GM21717 (cell line): ENCODE results near the gene CSNK2A1.
"Not testable (repeated sequence)": the region's sequence is repeated elsewhere in the genome, so short reads cannot be mapped to it uniquely, and the experiment has no call there.

Experiments used
- ATAC-seq: cut with Tn5 transposase; IDR thresholded peaks from one replicate; pipeline ENCODE4 v1.9.1; 2021; ENCODE audit warnings: mild to moderate bottlenecking, moderate library complexity; ENCODE audit not compliant: unreplicated experiment

Gene CSNK2A1

GRCh38 chr20:536426-537010 lies 7.1 kb downstream of the CSNK2A1 start:
- ATAC-seq: no peak

DNA sequence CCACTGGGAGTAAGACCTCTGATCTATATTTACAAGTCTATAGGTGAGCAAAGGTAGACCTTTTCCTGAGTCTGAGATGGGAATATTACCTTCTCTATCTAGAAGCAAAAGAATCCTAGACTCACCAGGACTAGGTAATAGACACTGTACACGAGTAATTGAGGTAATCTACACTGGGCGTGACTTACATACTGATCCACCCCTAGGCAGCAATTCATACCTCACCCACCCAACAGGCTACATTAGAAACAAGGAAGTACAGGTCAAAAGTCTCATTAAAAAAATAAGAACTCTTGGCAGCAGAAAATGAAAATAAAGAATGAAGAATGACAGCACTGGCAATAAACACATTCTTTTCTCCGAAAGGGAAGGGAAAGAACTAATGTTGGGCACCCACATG lies 7.6 kb downstream of the CSNK2A1 start:
- ATAC-seq: no peak

DNA sequence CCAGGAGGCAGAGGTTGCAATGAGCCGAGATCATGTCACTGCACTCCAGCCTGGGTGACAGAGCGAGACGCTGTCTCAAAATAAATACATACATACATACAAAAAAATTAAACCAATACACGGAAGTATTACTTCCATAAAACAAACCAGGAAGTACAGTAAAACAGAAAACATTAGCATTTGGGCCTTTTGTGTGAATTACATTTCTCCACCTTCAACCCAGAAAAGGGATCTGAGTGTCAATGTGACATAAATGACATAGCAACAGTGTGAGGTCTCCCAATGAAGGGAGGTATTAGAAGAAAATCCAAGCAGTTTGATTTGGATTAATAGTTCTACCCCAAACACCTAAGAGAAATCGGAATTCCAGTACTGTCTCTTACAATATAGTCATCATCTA lies 10.1 kb downstream of the CSNK2A1 start:
- ATAC-seq: no peak

DNA sequence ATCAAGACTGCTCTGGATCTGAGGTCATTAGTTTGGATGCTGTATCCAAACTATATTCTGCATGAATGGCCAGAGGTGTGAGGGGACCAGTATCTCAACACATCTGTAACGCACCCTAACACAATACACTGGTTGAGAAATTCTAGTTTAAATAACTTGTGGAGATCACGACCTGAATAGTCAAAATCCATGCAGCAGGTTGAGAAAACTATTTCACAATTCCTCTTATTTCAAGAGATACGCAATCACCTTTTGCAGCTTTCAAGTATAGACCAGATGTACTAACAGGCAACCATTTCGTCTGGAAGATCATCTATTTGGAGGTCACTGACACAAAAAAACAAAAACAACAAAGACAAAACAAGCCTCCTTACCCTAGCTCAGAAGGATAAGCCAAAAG lies 11.1 kb downstream of the CSNK2A1 start:
- no peak for ATAC-seq

GRCh38 chr20:531608-532007 lies 12.0 kb downstream of the CSNK2A1 start:
- no peak for ATAC-seq

GRCh38 chr20:530321-530720 lies 13.3 kb downstream of the CSNK2A1 start:
- ATAC-seq: no peak

DNA sequence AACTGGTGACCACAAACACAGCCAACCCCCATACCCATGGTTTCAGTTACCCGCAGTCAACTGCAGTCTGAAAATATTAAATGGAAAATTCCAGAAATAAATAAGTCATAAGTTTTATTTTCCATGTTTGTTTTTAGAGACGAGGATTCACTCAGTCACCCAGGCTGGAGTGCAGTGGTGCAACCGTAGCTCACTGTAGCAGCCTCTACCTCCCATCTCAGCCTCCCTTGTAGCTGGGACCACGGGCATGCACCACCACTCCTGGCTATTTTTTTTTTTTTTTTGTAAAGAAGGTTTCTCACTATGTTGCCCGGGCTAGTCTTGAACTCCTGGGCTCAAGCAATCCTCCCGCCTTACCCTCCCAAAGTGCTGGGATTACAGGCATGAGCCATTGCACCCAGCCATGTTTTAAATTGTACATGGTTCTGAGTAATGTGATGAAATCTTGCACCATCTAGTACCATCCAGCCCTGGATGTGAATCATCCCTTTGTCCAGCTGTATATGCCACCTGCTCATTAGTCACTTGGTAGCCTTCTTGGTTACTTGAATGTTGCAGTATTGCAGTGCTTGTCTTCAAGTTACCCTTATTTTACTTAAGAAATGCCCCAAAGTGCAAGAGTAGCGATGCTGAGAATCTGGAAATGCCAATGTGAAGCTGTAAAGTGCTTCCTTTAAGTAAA lies 14.5 kb downstream of the CSNK2A1 start:
- no peak for ATAC-seq

GRCh38 chr20:527571-527886 lies 16.1 kb downstream of the CSNK2A1 start:
- ATAC-seq: no peak

DNA sequence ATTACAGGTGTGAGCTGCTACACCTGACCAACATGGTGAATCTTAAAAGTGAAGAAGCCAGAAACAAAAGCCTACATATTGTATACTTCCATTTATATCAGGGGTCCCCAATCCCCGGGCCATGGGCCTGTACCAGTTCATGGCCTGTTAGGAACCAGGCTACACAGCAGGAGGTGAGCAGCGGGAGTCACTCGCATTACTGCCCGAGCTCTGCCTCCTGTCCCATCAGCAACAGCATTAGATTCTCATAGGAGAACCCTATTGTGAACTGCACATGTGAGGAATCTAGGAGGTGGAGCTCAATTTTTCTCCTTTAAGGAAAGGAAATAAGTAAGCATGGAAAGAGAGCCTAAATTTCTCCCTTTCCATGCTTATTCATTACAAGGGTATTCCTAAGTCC lies 21.7 kb downstream of the CSNK2A1 start:
- ATAC-seq: no peak

- no peak for ATAC-seq
Measured at GRCh38 chr20:519999-520398, 23.6 kb downstream of the CSNK2A1 start.

- no peak for ATAC-seq
Measured at GRCh38 chr20:517221-517620, 26.4 kb downstream of the CSNK2A1 start.

DNA sequence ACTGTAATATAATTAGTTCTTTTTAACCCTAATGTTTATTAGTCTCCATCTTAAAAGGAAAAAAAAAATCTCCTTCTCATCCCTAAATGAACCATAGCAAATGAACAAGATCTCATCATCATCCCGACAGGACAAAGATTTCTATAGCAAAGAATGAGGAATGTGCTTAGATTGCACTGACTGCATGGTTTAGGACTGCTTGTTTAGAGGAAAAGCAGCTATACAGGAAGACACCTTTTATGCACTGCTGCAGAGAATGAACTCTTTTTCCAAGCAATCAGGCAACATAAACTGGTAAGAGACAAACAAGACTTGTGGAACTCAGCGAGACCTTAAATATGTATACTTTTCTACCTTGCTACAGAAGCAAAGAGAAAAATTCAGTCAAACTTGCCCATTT lies 26.8 kb downstream of the CSNK2A1 start:
- ATAC-seq: no peak

- no peak for ATAC-seq
Measured at GRCh38 chr20:515696-516095, 27.9 kb downstream of the CSNK2A1 start.

GRCh38 chr20:513429-513828 lies 30.2 kb downstream of the CSNK2A1 start:
- no peak for ATAC-seq

DNA sequence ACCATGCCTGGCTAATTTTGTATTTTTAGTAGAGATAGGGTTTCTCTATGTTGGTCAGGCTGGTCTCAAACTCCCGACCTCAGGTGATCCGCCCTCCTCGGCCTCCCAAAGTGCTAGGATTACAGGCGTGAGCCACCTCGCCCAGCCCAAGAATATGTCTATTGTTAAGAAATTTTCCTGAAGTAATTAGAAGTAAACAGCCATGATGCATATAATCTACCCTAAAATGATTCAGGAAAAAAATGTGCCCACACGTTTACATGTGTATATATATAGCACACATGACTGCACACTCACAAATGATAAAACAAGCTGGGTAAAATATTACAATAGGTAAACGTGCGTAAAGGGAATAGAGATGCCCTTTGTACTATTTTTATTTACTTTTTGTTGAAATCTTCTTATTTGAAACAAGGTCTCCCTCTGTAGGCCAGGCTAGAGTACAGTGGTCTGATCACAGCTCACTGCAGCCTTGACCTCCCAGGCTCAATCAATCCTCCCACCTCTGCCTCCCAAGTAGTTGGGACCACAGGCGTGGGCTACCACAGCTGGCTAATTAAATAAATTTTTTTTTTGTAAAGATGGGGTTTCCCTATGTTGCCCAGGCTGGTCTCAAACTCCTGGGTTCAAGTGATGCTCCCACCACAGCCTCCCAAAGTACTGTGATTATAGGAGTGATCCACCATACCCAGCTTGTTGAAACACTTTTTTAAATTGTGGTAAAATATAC lies 33.1 kb downstream of the CSNK2A1 start:
- ATAC-seq: not testable (repeated sequence)

DNA sequence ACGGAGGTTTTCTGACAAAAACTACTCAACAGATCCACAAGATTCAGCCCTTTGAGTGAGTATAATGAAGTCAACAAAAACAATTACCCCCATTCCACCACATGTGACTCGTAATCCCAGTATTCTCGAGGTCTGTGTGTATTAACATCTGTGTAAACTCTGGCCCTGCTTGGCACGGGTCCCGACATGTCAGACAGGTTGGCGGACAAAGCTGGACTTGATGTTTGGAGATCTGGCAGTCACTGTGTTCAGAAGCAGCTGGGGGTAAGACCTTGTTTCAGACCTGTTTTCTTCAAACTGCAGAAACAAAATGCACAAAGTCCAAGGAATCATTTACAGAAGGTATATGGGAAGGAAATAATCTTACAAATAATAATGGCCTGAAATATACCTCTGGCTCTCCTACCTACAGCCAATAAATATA lies 35.2 kb downstream of the CSNK2A1 start:
- ATAC-seq: not testable (repeated sequence)

- no peak for ATAC-seq
Measured at GRCh38 chr20:507761-508332, 35.7 kb downstream of the CSNK2A1 start.

DNA sequence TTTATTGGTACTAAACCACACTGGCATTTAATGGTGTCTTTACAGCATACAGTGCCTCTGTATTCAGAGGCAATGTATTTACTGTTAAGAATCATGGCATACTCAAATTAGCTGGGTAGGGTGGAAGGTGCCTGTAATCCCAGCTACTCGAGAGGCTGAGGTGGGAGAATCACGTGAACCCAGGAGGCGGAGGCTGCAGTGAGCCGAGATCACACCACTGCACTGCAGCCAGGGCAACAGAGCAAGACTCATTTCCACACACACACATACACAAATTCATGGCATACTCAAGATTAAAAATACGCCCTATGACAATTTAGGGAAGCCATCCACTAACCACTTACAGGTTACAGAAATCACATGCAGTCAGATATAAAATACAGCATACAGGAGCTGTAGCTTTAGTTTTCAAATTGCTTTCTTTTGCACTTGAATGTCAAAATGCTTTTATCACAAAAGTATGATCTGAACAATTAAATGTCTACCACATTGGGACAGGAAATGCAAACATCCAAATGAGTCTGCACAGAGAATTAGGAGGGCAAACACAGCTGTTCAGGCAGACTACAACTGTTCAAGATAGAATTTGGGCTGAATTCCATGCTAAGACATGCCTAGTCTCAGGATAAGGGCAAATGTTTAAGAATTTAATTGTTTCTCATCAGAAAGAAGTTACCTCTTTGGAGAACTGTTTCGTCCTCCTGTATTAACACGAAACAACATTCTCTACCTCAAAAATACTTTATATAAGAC lies 36.4 kb downstream of the CSNK2A1 start:
- ATAC-seq: no peak

DNA sequence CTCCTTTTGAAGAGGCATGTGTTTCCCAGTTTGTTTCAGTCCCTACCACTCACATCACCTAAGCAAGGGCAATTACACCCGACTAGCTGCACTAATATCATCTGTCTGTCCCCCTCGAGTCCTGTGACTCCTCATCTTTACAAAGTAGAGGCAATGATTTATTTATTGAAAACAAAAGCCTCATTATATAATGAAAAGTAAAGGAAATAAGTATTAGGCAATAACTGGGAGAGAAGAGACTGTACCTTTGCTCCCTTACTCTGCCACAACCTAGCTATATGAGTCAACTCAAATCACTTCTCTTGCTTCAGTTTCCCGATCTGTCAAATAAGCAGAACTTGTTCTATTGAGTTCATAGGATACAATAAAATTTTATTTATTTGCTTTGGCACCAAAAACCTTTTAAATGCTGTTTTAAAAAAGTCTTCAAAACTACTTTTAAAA lies 38.9 kb downstream of the CSNK2A1 start:
- ATAC-seq: no peak

DNA sequence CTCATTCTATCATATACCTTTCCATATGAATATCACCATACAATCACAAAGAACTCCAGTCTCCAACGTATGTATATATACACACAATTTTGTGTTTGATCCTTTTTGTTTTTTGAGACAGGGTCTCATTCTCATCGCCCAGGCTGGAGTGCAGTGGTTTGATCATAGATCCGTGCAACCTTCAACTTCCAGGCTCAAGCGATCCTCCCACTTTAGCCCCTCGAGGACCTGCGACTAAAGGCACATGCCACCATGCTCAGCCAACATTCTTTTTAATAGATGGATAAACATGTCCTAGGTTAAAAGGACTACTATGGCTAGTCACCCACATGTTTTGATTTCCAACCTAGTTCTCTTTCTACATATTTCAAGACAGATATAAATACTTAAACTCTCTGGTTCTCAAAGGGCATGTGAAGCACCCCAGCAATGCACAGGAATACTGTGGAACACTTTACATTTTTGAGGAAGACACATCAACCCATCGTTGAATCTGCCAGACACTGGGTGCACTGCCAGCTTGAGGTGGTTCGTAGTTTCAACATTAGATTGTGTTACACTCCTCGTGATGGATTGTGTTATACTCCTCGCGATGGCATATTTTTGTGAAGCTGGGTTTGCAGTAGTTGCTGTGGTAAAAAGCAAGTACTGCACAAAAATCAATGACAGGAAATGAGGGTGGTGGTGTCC lies 40.4 kb downstream of the CSNK2A1 start:
- no peak for ATAC-seq

DNA sequence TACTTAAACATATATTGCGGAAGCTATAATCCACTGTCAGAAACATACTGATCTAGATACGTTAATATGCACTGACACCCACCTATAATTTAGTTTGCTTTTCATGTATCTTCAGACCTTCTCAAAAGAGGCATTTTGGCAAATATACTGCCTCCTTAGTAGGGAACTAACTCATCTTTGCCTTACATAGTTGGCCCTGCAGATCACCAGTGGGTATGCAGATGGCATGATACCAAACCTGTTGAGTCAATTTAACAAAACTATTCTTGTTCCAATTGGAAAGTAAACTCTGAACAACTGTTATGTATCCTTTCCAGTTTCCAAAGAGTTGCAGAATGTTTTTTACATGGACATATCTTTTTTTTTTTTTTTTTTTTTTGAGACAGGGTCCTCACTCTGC lies 45.6 kb downstream of the CSNK2A1 start:
- no peak for ATAC-seq
